Measurements from ENCODE around the gene LIPG.

- no peak for TF ChIP-seq CTCF (IDR thresholded peaks at IDR 0.05 in 2 of 3, conservative IDR thresholded peaks at IDR 0.05 in 1 of 3; ENCODE audit: insufficient read depth in 2 of 3, low read depth in 1 of 3, low read length in 3 of 3)
- no peak for TF ChIP-seq THAP7 (CRISPR knock-in tag; IDR thresholded peaks at IDR 0.05)
- no peak for TF ChIP-seq USF1 (CRISPR knock-in tag; IDR thresholded peaks at IDR 0.05)
- no peak for TF ChIP-seq KAT7 (CRISPR knock-in tag; IDR thresholded peaks at IDR 0.05; ENCODE audit: borderline replicate concordance)
Observed at GRCh38 chr18:49582579-49582978, 20.7 kb downstream of the LIPG start.

Measured in K562 (cell line).